ENCODE results near the gene C5orf24.

The C5orf24 gene

GRCh38 chr5:134905246-134905996 lies 59.7 kb downstream of the C5orf24 start:
- FAIRE-seq (no peak), DNase-seq (ENCODE audit: low spot score) (peak; percentile 36)

DNA sequence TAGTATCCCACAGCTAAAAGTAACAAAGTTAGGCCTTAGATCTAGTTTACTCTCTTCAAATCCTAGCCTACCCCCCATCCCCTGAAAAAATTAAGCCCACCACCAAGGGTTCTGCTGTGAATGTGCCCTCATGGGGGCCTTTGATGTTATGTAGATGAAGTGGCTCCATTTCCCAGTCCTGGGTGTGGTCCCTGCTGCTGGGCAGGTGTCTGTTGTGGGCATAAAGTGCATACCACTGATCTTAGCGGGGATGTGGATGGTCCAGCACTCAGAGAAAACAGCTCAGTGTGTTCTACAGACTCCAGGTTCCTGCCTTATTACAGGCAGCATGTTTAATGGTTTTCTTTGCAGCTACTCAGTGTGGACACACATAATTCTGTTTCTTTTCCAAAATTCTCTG lies 61.0 kb downstream of the C5orf24 start:
- DNase-seq (ENCODE audit: low spot score) (no peak), FAIRE-seq (no peak)
